HG03439 (cell line): ENCODE results near the gene SSNA1.

Experiments used
- ATAC-seq: cut with Tn5 transposase; IDR thresholded peaks from one replicate; pipeline ENCODE4 v1.9.1; 2021; ENCODE audit warnings: mild to moderate bottlenecking, moderate library complexity; ENCODE audit not compliant: unreplicated experiment

The SSNA1 gene, protein sequence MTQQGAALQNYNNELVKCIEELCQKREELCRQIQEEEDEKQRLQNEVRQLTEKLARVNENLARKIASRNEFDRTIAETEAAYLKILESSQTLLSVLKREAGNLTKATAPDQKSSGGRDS

DNA sequence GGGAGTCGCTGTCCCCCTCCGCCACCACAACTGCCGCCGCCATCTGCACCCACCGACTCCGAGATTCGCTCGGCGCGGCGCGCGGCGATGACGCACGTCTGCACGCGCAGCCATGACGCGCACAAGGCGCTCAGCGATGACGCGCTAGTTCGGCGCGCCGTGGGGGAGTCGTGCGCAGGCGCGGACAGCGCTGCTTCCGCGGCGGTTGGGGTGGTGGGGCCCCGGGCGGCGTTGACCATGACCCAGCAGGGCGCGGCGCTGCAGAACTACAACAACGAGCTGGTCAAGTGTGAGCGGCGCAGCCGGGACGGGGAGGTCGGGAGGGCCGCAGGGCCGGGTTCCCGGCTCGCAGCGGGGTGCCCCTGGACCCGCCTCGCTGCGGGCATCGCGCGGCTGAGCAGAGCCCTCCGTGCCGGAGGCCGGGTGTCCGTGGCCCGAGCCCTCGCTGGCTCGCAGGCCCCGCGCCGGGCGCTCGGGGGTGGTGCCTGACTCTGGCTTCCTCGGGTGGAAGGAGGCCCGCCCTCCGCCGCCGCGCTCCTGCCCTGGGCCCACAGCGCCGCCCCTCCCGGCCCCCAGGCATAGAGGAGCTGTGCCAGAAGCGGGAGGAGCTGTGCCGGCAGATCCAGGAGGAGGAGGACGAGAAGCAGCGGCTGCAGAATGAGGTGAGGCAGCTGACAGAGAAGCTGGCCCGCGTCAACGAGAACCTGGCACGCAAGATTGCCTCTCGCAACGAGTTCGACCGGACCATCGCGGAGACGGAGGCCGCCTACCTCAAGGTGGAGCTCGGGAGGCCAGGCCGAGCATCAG, at the start of gene SSNA1, which contains the start of gene ANAPC2:
SSNA1 (plus strand) TSS at position 187 of the 807 bp plus-strand sequence; CDS start at position 238, 51 bp downstream.
ANAPC2 (minus strand) TSS at position 71 of the 807 bp plus-strand sequence; CDS start at position 43, 28 bp downstream.
- peak; percentile 75 for ATAC-seq

GRCh38 chr9:137138722-137139467, 49.6 kb upstream of the SSNA1 start, which contains the start of gene GRIN1:
Gene GRIN1 (plus strand): TSS chr9:137139154. CDS start chr9:137139487, 333 bp downstream.
- no peak for ATAC-seq

DNA sequence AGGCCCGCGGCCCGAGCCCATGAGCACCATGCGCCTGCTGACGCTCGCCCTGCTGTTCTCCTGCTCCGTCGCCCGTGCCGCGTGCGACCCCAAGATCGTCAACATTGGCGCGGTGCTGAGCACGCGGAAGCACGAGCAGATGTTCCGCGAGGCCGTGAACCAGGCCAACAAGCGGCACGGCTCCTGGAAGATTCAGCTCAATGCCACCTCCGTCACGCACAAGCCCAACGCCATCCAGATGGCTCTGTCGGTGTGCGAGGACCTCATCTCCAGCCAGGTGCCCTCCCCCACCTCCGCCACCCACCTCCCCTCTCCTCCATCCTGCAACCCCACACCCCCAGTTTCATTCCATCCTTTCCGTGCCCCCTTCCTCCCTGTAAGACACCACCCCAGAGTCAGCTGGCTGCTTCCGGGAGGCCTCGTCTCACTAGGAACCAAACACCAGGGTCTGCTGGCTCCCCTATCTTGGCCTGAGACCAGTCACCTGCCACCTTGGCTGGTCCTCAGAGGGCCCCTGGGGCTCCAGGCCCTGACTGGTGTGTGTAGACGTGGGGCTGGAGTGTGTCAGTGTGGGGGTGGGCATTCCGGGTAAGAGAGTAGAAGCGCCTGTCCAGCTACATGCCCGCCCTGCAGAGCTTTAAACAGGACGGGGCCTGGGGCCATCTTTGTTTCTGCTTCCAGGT, 48.9 kb upstream of the SSNA1 start:
- no peak for ATAC-seq

GRCh38 chr9:137140151-137141012, 48.1 kb upstream of the SSNA1 start:
- ATAC-seq, result no peak

DNA sequence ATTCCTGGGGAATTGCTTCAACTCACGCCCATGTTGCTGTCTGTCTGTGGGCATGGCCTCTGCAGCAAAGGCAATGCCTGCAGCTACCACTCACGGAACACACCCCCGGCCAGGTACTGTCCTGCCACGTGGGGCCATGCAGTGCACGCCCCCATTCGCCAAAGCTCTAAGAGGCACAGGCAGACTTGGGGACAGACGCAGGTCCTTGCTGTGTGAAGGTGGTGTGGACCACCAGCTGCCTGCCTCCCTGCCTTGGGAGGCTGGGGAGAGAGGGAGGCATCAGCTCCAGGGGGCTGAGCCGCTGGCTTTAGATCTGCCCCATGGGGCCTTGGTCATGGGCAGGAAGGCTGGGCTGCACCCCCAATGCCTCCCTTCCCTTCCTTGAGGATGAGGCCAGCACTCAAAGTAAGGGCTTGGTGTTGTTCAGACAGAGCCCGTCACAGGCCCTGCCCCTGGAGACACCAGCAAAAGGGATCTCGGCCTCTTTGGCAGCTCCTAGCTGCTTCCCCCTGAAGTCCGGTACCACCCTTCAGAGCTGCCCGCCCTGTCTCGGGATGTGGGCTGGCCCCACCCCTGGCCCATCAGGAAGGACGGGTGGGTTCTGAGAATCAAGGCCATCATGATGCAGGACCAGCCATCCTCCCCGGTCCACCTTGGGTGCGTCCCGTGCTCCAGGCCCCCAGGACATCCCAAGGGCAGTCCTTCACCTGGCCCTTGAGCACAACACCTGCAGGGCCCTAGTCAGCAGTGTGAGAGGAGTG, 47.2 kb upstream of the SSNA1 start:
- ATAC-seq, result no peak

DNA sequence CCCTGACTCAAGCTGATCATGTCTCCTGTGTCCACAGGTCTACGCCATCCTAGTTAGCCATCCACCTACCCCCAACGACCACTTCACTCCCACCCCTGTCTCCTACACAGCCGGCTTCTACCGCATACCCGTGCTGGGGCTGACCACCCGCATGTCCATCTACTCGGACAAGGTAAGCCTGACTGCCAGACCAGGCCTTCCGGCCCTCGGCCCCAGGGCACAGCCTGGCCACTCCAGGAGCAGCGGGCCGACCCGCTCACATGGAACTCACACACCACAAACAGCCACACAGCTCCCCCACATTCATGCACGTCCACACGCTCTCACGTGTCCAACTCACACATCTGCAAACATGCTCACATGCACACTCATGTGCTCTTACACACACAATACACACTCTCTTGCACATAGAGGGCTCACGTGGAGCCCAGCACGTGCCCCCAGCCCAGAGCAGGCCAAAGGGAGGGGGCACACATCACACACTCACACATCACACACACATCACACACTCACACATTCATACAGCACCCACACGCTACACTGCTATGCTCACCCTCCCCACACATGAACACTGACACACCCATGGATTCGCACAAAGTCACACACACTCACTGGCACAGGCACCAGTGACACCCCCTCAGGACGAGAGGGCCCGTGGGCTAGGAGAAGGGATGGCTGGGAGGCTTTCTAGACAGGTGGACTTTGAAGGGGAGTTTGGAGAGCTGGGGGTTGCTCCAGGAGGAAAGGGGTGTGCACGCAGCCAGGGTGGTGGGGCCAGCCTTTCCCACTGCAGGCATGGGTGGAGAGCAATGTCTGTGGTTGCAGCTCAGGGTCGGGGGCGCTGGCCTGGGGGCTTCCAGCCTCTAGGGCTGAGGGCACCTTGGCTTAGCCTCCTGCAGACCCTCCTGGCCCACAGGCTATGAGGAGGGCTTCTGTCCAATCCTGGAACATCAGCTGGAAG, 46.2 kb upstream of the SSNA1 start:
- no peak for ATAC-seq

DNA sequence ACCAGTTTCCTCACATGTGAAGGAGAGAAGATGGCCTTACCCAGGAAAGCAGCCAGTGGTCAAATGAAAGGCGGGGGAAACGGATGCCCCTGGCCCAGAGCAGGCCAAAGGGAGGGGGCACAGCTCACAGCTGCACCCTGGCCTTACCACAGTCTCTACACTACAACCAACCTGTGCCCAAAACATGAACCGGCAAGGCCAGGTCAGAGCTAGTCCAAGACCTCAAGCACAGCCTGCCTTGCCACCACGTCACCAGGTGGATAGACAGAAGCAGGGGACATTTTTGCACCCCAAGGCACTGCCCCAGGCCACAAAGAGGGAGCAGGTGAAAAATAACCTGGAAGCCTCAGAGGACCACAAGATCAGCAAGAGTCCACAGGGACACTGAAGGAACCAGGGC, 45.0 kb upstream of the SSNA1 start:
- ATAC-seq, result no peak

DNA sequence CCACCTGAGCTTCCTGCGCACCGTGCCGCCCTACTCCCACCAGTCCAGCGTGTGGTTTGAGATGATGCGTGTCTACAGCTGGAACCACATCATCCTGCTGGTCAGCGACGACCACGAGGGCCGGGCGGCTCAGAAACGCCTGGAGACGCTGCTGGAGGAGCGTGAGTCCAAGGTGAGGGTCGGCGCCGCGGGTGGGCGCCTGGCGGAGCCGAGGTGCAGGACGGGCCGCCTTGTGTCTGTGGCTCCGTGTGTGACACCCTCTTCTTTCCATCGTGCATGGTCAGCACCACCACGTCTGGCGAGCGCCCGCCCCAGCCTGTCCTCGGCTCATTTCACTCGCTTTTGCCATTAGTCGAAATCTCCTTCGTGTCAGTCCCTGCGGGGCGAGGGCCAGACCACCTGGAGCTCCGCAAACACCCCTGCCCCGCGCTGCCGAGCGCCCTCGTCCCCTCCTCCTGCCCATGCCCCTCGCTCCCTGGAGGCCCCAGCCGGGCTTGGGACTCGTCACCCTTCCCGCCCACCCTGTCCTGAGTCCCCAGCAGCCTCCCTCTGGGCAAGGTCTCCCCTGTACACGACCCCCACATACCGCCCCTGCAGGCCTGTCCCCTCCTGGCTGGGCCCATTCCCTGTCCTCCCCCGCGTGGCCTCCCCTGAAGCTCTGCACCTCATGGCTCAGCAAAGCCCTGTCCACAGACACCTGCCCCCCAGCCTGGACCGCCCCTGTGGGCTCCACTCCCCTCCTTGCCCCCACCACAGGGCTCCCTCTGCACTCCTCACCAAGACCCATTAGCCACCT, 42.5 kb upstream of the SSNA1 start:
- ATAC-seq, result no peak

GRCh38 chr9:137146527-137146918, 42.0 kb upstream of the SSNA1 start:
- ATAC-seq, result no peak

DNA sequence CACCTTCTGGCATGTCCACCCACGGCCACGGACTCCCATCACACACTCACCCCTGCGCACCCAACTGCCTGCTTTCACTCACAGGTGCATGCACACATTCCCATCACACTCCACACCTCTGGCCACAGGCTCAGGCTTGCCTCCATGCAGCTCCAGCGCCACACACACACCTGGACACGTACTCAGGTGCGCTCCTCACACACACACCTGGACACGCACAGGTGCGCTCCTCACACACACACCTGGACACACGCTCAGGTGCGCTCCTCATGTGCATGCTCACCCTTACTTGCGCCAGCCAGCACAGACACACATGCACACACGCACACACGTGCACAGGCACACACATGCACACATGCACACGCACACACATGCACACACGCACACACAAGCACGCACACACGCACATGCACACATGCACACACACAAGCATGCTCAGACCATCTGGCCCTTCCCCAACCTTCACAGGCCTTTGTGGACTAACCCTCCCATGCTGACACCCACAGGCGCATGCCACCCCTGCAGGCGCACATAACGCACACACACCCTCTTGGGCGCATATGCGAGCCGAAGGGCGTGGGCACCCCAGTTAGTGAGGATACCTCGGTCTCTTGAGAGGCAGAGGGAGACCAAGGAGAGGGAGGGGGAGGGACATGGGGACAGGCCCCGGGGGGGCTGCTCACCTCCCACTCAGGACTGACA, 41.2 kb upstream of the SSNA1 start:
- ATAC-seq, result no peak

- no peak for ATAC-seq
These were observed 40.7 kb upstream of the SSNA1 start for GRCh38 chr9:137147793-137148160.

- no peak for ATAC-seq
These were observed 40.2 kb upstream of the SSNA1 start for GRCh38 chr9:137148242-137148641.

GRCh38 chr9:137148661-137149060, 39.8 kb upstream of the SSNA1 start:
- ATAC-seq, result no peak

DNA sequence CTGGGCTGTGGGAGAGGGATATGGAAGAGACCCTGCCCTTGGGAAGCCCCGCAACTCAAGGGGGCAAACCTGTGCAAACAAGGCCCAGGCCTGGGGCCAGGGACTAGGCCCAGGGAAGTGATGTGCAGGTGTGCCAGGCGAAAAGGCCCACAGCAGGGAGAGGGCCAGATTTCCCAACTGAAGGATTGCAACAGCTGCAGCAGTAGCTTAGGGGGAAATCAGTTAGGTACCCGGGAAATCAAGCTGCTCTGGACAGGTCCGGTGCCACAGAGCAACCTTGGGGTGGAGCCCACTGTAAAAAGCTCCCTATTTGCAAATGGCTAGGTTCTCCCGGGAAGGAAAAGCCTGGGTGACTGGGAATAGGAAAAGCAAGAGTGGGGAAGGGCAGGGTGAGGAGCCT, 39.1 kb upstream of the SSNA1 start:
- ATAC-seq, result no peak

DNA sequence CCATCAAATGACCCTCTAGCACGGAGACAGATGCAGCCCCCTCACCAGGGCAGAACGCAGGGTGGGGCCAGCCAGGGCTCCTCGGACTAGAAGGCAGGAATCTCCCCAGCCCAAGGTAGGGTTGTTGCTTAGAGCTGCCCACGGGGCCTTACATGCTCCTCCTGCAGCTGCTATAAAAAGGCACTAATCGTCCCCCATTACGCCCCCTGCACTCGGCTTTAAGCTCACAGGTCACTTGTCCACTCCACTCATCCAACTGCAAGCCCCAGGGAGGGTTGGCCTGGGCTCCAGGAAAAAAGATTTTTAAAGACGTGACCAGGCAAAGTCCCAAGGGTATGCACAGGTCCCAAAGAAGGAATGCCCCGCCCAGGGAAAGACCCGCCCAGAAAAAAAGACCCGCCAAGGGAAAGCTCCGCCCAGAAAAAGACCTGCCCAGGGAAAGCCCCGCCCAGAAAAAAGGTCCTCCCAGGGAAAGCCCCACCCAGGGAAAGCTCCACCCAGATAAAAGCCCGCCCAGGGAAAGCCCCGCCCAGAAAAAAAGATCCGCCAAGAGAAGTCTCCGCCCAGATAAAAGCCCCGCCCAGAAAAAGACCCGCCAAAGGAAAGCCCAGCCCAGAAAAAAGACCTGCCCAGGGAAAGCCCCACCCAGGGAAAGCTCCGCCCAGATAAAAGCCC, 38.4 kb upstream of the SSNA1 start:
- peak; percentile 24 for ATAC-seq
